Stimulated activated CD4-positive, alpha-beta T cell treated with anti-CD3 and anti-CD28 coated beads, Interleukin-15, amount 100 ng/mL, for 1 hour (primary cell): ENCODE data around the gene HSFX3.
A peak's percentile ranks its signal among the peaks of the same experiment; 100 is the strongest.
"Not testable (repeated sequence)": the region's sequence is repeated elsewhere in the genome, so short reads cannot be mapped to it uniquely, and the experiment has no call there.

ENCODE experiments used
- DNase-seq, 2 donors: peaks; one replicate each; pipeline ENCODE4 v3.0.0-alpha.2; 2020; ENCODE audit warnings: low read depth in 1 of 2, low spot score in 1 of 2

HSFX3 gene

GRCh38 chrX:149545545-149546543 is 3.9 kb downstream of the HSFX3 start:
- not testable (repeated sequence) for DNase-seq

GRCh38 chrX:149541521-149542047 is 8.1 kb downstream of the HSFX3 start:
- DNase-seq: no peak

DNA sequence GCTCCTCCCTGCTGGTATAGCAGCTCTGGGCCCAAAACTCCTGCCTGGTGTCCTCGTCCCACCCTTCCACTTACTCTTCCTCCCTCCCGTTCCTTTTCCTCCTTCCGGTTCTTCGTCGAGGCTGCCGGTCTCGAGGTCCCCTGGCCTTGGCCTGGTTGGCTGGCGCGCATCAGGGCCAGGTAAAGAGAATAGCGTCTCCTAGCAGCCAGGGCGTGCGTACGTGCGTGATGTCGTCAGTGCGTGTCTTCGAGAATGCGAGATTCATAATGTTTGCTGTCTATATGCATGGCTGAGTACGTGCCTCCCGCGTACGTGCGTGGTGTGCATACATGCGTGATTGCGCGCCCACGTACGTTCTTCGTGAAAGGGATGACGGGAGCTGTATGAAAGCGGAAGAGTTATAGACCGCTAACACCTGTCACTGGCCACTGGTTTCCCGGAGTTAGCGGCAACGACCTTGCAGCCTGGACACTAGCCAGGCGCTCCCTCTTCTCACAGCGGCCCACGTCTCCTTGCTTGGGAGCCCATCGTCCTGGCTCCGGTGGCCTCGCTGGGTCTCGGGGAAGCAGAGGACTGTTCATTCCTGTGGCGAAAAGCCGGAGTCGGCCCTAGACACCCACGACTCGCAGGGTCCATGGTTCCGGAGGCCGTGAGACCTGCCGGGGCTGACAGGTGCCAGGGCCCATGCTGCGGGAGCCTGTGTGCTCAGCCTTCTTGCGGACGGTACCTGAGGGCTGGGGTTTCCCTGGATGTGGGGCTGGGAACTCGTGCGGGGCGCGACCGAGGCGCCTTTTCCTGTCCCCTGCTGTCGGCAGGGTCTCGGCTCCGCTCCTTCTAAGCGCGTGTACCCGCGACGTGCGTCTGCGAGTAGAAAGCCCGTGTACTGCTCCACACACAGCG is 8.9 kb downstream of the HSFX3 start, which contains the start of gene EOLA1:
EOLA1 (plus strand) TSS at position 392 of the 900 bp plus-strand sequence. CDS start 4,619 bp downstream, outside the sequence.
- peak; percentile 66 to 73 for DNase-seq

- DNase-seq: peak; percentile 74 to 80
These were observed 9.5 kb downstream of the HSFX3 start for GRCh38 chrX:149540131-149540620.

- DNase-seq: peak; percentile 65 to 70
These were observed 10.2 kb downstream of the HSFX3 start for GRCh38 chrX:149539283-149540130.

DNA sequence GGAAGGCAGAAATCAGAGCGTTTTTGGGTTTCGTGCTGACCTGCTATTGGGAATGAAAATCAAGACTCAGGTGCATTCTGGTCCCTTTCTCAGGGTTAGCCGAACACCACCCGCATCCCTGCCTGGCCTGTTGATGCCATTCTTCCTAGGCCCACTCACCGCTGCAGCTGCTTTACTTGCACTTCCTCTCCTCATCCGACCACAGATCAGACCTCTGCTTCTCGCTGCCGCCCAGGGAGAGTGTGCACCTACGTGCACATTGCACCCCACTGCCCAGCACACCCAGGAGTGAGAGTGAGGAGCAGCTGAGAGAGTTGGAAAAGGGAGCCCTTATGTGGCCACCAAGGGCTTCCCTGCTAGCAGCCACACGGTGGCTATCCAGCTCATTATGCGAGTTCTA is 12.2 kb downstream of the HSFX3 start:
- not testable (repeated sequence) for DNase-seq

GRCh38 chrX:149534926-149535602 is 14.7 kb downstream of the HSFX3 start:
- DNase-seq: not testable (repeated sequence)

DNA sequence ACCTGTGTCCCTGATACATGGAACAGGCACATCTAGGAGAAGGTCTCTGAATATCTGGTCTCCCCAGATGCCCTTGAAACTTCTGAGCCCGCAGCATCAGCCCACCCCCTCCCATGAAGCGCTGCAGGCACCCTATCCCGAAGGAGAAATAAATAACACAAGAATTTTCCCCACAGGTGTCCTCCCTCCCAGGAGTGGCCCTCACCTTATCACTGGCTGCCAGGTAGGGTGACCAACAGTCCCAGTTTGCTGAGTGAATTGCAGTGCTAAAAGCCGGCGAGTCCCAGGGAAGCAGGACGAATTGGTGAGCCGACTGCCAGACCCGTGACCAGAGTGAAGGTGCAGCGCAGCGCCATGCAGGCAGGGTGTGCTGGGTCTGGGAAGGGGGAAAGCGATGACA is 15.7 kb downstream of the HSFX3 start:
- not testable (repeated sequence) for DNase-seq

- DNase-seq: not testable (repeated sequence)
These were observed 16.9 kb downstream of the HSFX3 start for GRCh38 chrX:149532868-149533267.

- no peak for DNase-seq
These were observed 18.1 kb downstream of the HSFX3 start for GRCh38 chrX:149531599-149531998.

DNA sequence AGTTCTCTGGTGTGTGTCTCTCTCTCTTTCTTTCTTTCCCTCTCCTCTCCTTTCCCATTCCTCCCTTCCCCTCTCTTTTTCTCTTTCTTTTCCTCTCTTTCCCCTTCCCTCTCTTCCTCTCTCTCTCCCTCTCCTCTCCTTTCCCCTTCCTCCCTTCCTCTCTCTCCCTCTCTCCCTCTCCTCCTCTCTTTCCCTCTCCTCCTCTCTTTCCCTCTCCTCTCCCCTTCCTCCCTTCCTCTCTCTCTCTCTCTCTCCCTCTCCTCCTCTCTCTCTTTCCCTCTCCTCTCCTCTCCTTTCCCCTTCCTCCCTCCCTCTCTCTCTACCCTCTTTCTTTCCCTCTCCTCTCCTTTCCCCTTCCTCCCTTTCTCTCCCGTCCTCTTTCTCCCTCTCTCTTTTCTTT is 21.3 kb downstream of the HSFX3 start:
- no peak for DNase-seq

GRCh38 chrX:149527705-149528104 is 22.0 kb downstream of the HSFX3 start:
- no peak for DNase-seq

DNA sequence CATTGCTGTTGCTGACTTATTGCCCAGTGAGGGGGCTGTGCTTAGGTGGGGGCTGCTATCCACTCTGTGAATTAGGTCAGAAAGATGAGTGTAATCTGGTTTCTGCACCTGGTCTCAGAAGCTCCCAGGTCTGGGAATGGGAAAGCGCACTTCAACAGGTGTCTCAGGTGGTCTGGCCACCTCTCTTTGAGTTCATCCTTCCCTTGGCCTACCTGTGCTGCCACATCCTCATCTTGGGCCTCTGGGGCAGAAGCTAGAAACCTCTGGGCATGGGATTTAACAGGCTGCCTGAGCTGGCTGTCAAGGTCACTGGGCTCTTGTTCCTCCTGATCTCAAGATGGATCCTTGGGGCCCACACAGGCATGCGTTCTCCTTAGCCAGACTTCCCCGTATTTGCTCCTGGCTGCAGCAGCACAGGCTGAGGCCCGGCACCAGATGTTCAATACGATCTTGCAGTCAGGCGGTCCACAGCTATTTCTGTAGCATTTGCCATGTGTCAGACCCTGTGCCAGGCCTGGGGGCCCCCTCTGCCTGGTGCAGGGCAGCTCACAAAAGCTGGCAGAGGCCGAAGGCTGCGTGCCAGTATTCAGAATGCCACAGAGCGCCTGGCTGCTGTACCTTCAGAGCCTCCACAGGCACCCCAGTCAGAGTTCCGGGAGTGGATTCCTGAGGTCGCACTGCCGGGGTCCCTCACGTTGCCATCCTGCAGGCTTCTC is 23.2 kb downstream of the HSFX3 start:
- DNase-seq: not testable (repeated sequence)

DNA sequence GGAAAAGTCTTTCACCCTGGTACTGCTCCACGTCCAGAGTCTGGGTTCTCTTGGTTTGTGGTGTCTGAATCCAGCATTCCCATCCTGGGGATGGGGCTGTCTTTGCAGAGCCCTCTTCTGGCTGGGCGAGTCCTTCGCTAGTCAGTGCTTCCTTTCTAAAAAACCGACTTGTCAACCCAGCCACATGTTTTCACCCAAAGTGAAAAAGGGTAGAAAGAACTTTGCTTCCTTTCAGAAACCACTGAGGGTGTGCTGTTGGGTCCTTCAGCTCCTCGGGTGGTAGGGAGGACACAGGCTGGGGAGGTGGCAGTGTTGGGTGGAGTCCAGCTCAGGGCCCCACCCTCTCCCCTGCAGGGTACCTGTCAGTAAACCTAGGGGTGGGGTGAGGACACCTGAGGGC is 23.8 kb downstream of the HSFX3 start:
- DNase-seq: not testable (repeated sequence)

GRCh38 chrX:149525389-149525788 is 24.3 kb downstream of the HSFX3 start:
- peak in 1 of 2 donors; percentile 29 for DNase-seq

GRCh38 chrX:149522916-149523315 is 26.8 kb downstream of the HSFX3 start:
- no peak for DNase-seq

DNA sequence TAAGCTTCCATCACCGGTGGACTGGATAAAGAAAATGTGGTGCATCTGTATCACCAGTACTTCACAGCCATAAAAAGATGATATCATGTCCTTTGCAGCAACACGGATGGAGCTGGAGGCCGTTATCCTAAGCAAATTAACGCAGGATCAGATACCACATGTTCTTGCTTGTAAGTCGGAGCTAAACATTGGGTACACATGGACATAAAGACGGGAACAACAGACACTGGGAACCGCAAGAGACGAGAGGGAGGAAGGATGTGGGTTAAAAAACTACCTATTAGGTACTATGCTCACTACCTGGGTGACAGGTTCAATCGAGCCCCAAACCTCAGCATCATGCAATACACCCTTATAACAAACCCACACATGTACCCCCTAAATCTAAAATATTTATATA is 28.3 kb downstream of the HSFX3 start:
- DNase-seq: no peak

GRCh38 chrX:149520636-149521277 is 29.0 kb downstream of the HSFX3 start:
- DNase-seq: not testable (repeated sequence)
